ENCODE results near the gene CORO1C. TPM values are rescaled to one million over a fixed set of nuclear protein-coding genes. Genes with fewer than 3 reads are reported as not detected.

Gene CORO1C
- total and polyA plus RNA-seq, 10 donors, result 12.0 to 119 (median 74.8) TPM

DNA sequence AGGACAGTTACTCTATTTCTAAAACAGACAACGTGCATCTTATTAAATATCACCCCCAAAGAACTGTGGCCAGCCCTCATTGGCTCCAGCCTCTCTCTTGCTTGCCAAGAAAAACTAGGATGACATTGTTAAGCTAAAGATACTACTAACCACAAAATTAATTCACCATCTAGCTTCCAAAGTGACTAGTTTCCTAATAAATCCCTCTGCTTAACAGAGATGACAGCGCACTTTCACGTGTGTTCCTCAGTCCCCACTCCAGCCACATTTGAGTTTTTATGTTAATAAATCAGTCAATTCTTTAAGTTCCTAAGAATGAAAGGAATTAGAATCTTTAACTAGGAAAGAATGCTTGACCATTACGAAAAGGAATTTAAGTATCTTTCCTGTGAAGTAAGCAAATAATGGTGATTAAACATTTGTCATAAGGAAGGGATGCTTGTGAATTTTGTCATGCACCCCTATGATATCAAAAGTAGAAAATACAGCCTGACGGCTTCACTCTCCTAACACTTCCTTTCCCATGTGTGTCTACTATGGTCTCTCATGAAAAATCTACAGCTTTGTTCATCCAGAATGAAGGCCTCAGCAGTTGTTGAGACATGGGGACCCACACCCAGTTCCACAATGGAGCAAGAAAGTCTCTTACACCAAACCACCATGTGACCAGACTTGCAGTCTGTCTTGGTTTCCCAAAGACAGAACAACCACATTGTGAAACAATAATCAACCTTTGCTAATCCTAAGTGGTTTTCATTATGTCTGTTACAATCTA is 8.1 kb downstream of the CORO1C start:
- intact Hi-C loops (cut with DNase I; ENCODE audit: low total_unique reads), result no loop called here
- Histone ChIP-seq H3K9me3 (no peaks in the 10 kb centered on the region), H3K27ac (peak overlapping the region in 7 of 8 donors; percentile 46 to 80 (median 73)), H3K4me1 (peaks cover 14 to 87% (median 46%) of the 10 kb centered on the region in 6 donors), H3K27me3 (replicated peaks in 1 of 7) (no peaks in the 10 kb centered on the region), H3K4me3 (peak overlapping the region in 1 of 8 donors; percentile 11), H3K36me3 (no peaks in the 10 kb centered on the region)
- TF ChIP-seq CTCF (IDR thresholded peaks at IDR 0.05 in 8 of 11, conservative IDR thresholded peaks at IDR 0.05 in 3 of 11) (no peak), POLR2AphosphoS5 (IDR thresholded peaks at IDR 0.05) (no peak), POLR2A (IDR thresholded peaks at IDR 0.05) (no peak)
- DNase-seq, result no peak
- WGBS, 5 donors, result 46 to 66% (median 53%) methylated on average over 5 of the region's 5 CpGs

- Histone ChIP-seq H3K9me3 (no peaks in the 10 kb centered on the region), H3K27ac (peak overlapping the region in 7 of 8 donors; percentile 46 to 80 (median 73)), H3K4me1 (peaks cover 14 to 85% (median 45%) of the 10 kb centered on the region in 6 donors), H3K4me3 (peak overlapping the region in 1 of 8 donors; percentile 11), H3K27me3 (replicated peaks in 1 of 7) (no peaks in the 10 kb centered on the region), H3K36me3 (peaks cover 0 to 4% (median 0%) of the 10 kb centered on the region in 6 donors)
- no peak for DNase-seq
- 78 to 88% (median 83%) methylated on average over 1 of the region's 1 CpG for WGBS, 5 donors
- no peak for TF ChIP-seq CTCF (IDR thresholded peaks at IDR 0.05 in 8 of 11, conservative IDR thresholded peaks at IDR 0.05 in 3 of 11)
- no peak for TF ChIP-seq POLR2AphosphoS5 (IDR thresholded peaks at IDR 0.05)
- no peak for TF ChIP-seq POLR2A (IDR thresholded peaks at IDR 0.05)
- intact Hi-C loops (cut with DNase I; ENCODE audit: low total_unique reads), result no loop called here
These were observed 8.9 kb downstream of the CORO1C start for GRCh38 chr12:108722463-108722862.

- Histone ChIP-seq H3K4me3 (no peak overlapping the region), H3K4me1 (peaks cover 14 to 82% (median 45%) of the 10 kb centered on the region in 6 donors), H3K27ac (peak overlapping the region in 6 of 8 donors; percentile 46 to 80 (median 73)), H3K36me3 (peaks cover 0 to 11% (median 0%) of the 10 kb centered on the region in 6 donors), H3K27me3 (replicated peaks in 1 of 7) (no peaks in the 10 kb centered on the region), H3K9me3 (no peaks in the 10 kb centered on the region)
- TF ChIP-seq CTCF (IDR thresholded peaks at IDR 0.05 in 8 of 11, conservative IDR thresholded peaks at IDR 0.05 in 3 of 11), result no peak
- TF ChIP-seq POLR2AphosphoS5 (IDR thresholded peaks at IDR 0.05), result no peak
- TF ChIP-seq POLR2A (IDR thresholded peaks at IDR 0.05), result no peak
- WGBS, 5 donors, result 40 to 77% (median 68%) methylated on average over 2 of the region's 2 CpGs
- no peak for DNase-seq
- intact Hi-C loops (cut with DNase I; ENCODE audit: low total_unique reads), result no loop called here
These were observed 9.5 kb downstream of the CORO1C start for GRCh38 chr12:108721824-108722223.

DNA sequence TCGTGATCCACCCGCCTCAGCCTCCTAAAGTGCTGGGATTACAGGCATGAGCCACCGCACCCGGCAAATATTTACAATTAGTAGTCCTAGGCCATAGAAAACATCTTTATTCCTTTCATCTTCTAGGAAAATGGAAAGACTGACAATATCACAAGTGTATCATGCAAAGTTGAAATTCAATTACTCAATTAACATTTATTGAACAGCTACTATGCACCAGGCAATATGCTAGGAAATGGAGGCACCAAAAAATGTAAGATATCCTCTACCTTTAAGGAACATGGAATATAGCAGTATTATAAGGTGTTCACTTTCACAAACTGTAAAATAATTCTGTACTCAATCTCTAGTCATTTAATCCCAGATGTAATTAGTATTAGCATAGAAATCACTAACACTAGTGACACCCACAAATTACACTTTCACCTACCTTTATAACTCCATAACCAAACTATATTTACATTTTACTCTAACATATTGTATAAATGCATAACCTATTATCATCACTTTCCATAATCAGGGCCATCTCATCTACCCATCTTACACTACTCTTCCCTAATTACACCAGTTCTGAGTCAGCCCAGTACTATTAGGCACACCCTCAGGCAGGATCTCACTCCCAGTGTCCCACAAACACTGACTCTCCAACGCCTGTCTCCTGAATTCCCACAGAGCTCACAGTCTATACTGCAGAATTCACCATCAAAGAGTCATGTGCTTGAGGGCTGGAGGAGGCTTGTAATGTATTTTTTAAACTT is 10.4 kb downstream of the CORO1C start:
- 88 to 97% (median 91%) methylated on average over 5 of the region's 5 CpGs for WGBS, 5 donors

More for the DNA sequence above, 10.4 kb downstream of the CORO1C start:
- peaks cover 14 to 79% (median 43%) of the 10 kb centered on the region in 6 donors for H3K4me1 ChIP-seq
- H3K27me3 ChIP-seq (replicated peaks in 1 of 7), result no peaks in the 10 kb centered on the region
- H3K36me3 ChIP-seq, result peaks cover 0 to 14% (median 0%) of the 10 kb centered on the region in 6 donors
- DNase-seq, result no peak
- intact Hi-C loops (cut with DNase I; ENCODE audit: low total_unique reads), result no loop called here
- H3K9me3 ChIP-seq, result no peaks in the 10 kb centered on the region
- H3K27ac ChIP-seq, result peak overlapping the region in 4 of 8 donors; percentile 7 to 80 (median 60)
- TF ChIP-seq POLR2A (IDR thresholded peaks at IDR 0.05), result no peak
- H3K4me3 ChIP-seq, result no peak overlapping the region

All from spleen (tissue), 11 donors.